Measurements from ENCODE around the gene OR10W1. TPM values are rescaled to one million over a fixed set of nuclear protein-coding genes. Genes with fewer than 3 reads are reported as not detected.

OR10W1 gene
- not detected for total RNA-seq

GRCh38 chr11:58268142-58268541 is at the start of gene OR10W1:
OR10W1 (minus strand) TSS chr11:58268260; CDS start chr11:58267858, 402 bp downstream.

Other genes starting within 250 kb of the OR10W1 start
- gene OR9Q1, start 244.4 kb downstream of the OR10W1 start, total RNA-seq, result not detected
- gene OR6Q1, start 237.3 kb downstream of the OR10W1 start, total RNA-seq, result not detected
- gene OR9I1, start 142.7 kb downstream of the OR10W1 start, total RNA-seq, result not detected
- not detected for gene OR9Q2, start 79.2 kb downstream of the OR10W1 start, total RNA-seq
- gene OR1S2, start 64.1 kb downstream of the OR10W1 start, total RNA-seq, result not detected
- not detected for gene OR1S1, start 55.5 kb downstream of the OR10W1 start, total RNA-seq
- not detected for gene OR10Q1, start 39.3 kb downstream of the OR10W1 start, total RNA-seq
- gene OR5B17, start 90.8 kb upstream of the OR10W1 start, total RNA-seq, result not detected
- gene OR5B3, start 138.6 kb upstream of the OR10W1 start, total RNA-seq, result not detected
- not detected for gene OR5B2, start 159.9 kb upstream of the OR10W1 start, total RNA-seq
- gene OR5B12, start 174.0 kb upstream of the OR10W1 start, total RNA-seq, result not detected
- not detected for gene OR5B21, start 239.8 kb upstream of the OR10W1 start, total RNA-seq